Measurements from ENCODE around the gene DLGAP1.

GRCh38 chr18:3984163-3984757 is 470.8 kb downstream of the DLGAP1 start:
- TF ChIP-seq CTCF (IDR thresholded peaks at IDR 0.05) = no peak
- no peak for TF ChIP-seq EZH2 (IDR thresholded peaks at IDR 0.05; ENCODE audit: borderline replicate concordance, insufficient read depth, low read depth, low read length, poor library complexity, severe bottlenecking)
